GOT3 (cell line): ENCODE data around the gene ISLR2.
A peak's percentile ranks its signal among the peaks of the same experiment; 100 is the strongest.
"Not testable (repeated sequence)": the region's sequence is repeated elsewhere in the genome, so short reads cannot be mapped to it uniquely, and the experiment has no call there.

Experiments
- DNase-seq: peaks from one replicate; lab custom pipeline; 2025; ENCODE audit warnings: mixed read lengths; lab: John Stamatoyannopoulos, UW

The ISLR2 gene, protein sequence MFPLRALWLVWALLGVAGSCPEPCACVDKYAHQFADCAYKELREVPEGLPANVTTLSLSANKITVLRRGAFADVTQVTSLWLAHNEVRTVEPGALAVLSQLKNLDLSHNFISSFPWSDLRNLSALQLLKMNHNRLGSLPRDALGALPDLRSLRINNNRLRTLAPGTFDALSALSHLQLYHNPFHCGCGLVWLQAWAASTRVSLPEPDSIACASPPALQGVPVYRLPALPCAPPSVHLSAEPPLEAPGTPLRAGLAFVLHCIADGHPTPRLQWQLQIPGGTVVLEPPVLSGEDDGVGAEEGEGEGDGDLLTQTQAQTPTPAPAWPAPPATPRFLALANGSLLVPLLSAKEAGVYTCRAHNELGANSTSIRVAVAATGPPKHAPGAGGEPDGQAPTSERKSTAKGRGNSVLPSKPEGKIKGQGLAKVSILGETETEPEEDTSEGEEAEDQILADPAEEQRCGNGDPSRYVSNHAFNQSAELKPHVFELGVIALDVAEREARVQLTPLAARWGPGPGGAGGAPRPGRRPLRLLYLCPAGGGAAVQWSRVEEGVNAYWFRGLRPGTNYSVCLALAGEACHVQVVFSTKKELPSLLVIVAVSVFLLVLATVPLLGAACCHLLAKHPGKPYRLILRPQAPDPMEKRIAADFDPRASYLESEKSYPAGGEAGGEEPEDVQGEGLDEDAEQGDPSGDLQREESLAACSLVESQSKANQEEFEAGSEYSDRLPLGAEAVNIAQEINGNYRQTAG

GRCh38 chr15:74130155-74130848 lies at the start of gene ISLR2:
Gene ISLR2 (plus strand): TSS chr15:74130586. CDS start chr15:74132755, 2,169 bp downstream.
- DNase-seq = no peak

DNA sequence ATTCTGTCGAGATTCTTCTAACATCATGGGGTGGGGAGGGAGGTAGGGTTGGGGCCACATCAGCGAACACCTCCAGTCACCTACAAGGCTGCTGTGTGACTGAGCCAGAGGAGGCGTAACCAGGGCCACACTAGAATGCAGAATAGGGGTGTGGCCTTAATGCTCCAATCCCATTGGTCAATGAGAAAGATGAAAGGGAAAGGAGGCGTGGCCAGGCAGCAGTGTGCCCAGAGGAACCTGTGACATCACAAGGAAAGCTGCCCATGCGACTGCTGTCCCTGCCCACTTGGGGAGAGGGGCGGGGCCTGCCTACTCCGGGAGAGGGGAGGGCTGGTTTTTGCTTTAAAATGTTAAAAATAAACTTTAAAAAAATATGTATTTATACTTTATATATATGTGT lies 47.9 kb upstream of the ISLR2 start, which contains the start of gene GOLGA6A:
Gene GOLGA6A, minus strand, starts transcription at position 101 of the 400 bp plus-strand sequence. Its CDS starts 41 bp downstream, at position 60.
- DNase-seq = not testable (repeated sequence)

DNA sequence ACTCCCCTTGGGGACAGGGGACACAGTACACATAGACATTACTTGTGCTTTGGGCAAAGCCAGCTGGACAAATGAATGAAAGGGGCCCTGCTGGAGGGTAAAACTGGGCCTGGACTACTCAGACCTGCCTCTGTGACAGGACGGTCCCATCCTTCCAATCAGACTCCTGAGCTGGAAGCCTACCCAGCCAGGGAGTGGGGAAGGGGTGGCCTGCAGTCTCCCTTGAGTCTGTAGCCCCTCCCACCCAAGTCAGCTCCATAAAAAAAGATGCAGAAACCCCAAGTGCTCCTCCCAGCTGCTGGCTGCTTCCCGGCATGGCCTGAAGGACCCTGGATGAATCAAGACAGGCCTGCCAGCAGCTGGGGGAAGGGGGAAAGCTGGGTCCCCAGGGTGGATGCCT lies 35.8 kb upstream of the ISLR2 start:
- not testable (repeated sequence) for DNase-seq

DNA sequence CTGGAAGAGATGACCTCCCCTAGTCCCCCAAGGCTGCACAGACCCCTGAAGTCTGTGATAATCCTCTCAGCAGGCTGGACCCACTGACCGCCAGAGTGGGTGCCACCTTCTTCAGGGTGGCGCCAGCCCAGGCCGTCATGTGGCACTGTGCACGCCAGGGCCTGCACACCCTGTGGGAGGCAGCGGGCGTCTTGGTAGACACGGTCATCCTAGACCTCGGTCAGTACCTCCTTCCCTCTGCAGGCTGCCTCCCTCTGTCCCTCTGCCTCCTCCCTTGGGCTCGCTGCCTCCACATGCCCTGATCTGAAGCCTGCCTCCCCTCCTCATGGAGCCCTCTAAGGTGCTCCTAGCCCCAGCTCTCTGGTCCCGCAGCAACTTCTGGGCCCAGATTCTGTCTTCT lies 34.8 kb upstream of the ISLR2 start:
- DNase-seq = not testable (repeated sequence)

- DNase-seq = not testable (repeated sequence)
Measured at GRCh38 chr15:74096753-74097474, 33.5 kb upstream of the ISLR2 start.

DNA sequence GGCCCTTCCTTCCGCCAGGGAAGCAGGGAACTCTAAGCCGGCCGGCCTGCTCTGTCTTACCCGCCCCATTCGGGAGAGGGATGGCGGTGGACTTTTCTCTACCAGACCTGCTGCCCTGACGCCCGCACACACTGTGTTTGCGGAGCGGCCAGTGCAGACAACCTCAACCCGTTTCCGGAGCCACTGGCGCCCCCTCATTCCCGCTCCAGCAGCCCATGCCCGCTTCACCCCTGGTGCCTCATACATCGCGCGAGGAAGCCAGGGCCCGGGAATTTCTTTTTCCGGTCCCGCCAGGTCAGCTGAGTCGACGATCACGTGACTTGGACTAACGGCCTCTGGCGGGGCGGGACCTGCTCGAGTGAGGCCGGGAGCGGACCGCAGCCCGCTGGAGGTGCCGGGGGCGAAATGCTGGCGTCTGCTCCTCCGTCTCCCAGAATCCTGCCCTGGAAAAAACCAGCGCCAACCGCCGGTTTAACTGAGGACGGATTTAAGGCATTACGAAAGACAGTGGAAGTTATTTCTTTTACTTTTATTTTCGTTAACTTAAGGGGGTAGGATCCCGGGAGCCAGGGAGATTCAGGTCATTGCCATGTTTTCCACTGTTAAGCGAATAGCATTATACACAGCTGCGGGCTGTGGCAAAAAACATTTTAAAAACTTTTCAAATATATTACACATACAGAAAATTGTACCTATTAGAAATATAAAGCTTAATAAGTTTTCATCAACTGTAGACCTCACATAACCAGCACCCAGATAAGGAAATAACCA lies 30.2 kb upstream of the ISLR2 start:
- not testable (repeated sequence) for DNase-seq

DNA sequence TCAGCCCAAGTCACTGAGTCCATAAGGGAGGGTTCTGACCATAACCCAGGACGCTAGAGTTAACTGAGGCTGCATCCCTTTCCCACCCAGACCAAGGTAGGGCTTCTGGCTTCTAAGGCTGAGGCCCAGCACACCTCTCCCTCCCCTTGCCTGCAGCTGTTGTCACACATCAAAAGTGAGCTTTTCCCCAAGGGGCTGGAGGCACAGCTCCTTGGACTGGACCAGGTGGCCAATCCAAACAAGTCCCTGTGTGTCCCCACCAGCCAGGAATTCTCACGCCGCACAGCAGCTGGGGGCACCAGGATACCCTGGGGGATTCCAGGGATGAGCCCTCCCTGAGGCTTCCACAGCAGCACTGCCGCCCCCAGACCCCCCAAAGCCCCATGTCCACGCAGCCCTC lies 22.3 kb upstream of the ISLR2 start:
- DNase-seq = no peak

GRCh38 chr15:74108611-74109010 lies 21.8 kb upstream of the ISLR2 start:
- not testable (repeated sequence) for DNase-seq

DNA sequence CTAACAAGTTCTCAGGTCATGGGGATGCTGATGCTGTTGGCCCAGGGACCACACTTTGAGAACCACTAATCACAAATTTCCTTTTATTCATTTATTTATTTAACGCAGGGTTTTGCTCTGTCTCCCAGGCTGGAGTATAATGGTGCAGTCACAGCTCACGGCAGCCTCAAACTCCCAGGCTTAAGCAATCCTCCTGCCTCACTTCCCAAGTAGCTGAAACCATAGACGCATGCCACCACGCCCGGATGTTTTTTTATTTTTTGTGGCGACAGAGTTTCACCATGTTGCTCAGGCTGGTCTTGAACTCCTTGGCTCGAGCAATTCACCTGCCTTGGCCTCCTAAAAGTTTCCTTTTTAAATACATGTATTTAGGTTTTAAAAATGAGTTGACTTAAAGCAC lies 20.7 kb upstream of the ISLR2 start:
- DNase-seq = no peak

DNA sequence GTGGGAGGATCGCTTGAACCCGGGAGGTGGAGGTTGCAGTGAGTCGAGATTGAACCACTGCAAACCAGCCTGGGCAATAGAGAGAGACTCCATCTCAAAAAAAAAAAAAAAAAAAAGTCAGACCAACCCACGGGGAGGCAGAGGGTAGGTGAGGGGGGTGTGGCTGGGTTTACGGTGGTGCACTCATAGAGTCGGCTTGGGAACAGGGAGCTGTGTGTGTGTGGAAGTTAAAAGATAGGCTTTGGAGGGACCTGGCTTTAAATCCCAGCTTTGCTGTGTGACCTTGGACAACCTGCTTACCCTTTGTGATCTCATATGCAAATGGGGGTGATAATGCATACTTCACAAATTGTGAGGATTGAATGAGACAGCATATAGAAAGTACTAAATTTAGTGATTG lies 10.0 kb upstream of the ISLR2 start:
- no peak for DNase-seq

DNA sequence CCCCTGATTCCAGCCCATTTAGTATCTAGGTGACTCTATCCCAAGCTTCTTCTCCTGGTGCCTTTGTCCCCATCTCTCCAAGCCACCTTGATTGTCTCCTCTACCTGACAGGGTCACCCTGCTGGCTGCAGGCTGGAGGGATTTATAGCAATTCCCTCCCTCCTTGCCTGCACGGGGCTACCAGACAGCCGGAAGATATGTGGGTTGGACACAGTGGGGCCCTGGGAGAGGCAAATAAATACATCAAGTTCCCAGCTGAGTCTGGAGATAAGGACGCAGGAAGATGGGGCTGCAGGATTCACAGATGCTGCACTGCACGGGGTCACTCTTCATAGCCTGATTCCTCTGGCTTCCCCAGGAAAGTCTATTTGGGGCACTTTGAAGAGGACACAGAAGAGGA lies 9.3 kb upstream of the ISLR2 start:
- DNase-seq = no peak

DNA sequence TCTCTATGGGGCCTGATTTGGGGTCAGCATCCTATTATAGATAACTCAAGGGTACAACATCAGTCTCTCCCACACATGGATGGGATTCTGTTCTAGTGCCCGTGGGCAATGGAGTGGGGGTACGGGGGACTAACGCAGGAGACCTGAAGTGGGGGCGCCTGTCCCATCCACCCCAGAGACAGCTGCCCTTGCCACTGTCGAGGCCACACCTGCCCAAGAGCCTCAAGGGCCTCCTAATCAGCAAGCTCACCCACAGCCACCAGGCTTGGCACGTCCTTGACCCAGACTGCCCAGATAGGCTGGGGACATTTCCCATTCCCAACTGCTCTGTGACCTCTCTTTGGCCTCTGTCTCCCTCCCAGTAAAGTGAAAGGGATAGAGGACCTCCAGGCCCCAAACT lies 8.5 kb upstream of the ISLR2 start:
- DNase-seq = no peak

GRCh38 chr15:74122403-74123130 lies 7.8 kb upstream of the ISLR2 start:
- no peak for DNase-seq

DNA sequence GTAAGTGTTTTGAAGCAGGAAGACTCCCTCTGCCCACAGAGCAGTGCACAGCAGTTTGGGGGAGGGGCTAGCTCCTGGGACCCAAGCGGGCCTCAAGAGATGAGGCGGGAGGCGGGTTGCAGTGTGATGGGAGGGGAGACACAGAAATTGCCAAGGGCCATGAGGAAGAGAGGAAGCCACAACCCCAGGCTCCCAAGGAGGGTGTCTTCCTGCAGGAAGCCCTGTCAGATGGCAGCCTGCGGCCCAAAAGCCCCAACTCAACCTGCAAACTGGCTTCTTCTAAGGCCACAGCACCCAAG lies 7.3 kb upstream of the ISLR2 start:
- no peak for DNase-seq

- DNase-seq = no peak
Measured at GRCh38 chr15:74123658-74124057, 6.7 kb upstream of the ISLR2 start.

- no peak for DNase-seq
Measured at GRCh38 chr15:74124196-74124595, 6.2 kb upstream of the ISLR2 start.

GRCh38 chr15:74124759-74125158 lies 5.6 kb upstream of the ISLR2 start:
- DNase-seq = no peak

DNA sequence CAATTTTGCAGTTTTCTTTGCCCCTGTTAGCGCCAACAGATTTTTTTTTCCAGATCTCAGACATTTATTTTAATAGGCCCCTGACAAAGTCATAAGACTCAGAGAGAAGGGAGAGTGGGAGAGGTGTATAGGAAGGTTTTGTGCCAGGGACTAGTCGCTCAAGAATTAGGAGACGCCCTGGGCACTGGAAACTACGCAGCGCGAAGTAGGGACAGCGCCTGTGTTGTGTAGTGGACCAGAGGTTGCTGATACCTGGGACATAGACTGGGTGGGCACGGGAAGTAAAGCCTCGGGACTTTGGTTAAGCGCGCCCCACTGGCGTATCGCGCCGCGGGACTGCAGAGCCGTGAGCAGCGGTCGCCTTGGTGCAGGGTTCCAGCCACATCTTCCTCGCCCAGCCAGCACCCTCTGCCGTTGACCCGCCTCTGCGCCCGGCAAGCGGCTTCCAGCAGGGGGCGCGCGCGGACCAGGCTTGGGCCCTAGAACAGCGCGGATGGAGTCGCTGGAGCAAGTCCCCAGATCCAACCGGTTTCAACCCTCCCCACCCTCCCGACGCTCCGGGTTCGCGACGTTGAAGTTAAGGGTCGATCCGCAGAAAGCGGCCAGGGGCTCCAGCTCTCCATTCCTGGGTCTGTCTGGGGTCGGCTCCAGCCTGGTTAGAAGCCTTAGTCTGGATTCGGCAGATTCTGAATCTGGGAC lies 3.0 kb upstream of the ISLR2 start:
- peak; percentile 45 for DNase-seq

GRCh38 chr15:74127954-74128784 lies 2.2 kb upstream of the ISLR2 start:
- DNase-seq = no peak
